IgD-negative memory B cell (primary cell): ENCODE measurements around the gene MAJIN. TPM values are rescaled to one million over a fixed set of nuclear protein-coding genes. Genes with fewer than 3 reads are reported as not detected.

Source experiments
- H3K27ac Mint-ChIP-seq, 3 donors: one replicate each; pipeline ENCODE4 v1.8.0; 2020 to 2022; ENCODE audit warnings: mild to moderate bottlenecking in 3 of 3, mixed read lengths in 3 of 3, moderate library complexity in 1 of 3
- H3K27me3 Mint-ChIP-seq: one replicate; pipeline ENCODE4 v1.8.0; 2021; ENCODE audit warnings: mixed read lengths
- H3K36me3 Mint-ChIP-seq: one replicate; pipeline ENCODE4 v1.8.0; 2020; ENCODE audit warnings: mild to moderate bottlenecking, mixed read lengths
- H3K4me1 Mint-ChIP-seq, 3 donors: one replicate each; pipeline ENCODE4 v1.8.0; 2020 to 2022; ENCODE audit warnings: mixed read lengths in 3 of 3, mild to moderate bottlenecking in 1 of 3
- H3K4me3 Mint-ChIP-seq, 4 donors: one replicate each; pipeline ENCODE4 v1.8.0; 2020 to 2022; ENCODE audit warnings: mild to moderate bottlenecking in 4 of 4, mixed read lengths in 4 of 4, moderate library complexity in 3 of 4
- H3K9me3 Mint-ChIP-seq, 3 donors: one replicate each; pipeline ENCODE4 v1.8.0; 2020 to 2021; ENCODE audit warnings: mixed read lengths in 3 of 3, mild to moderate bottlenecking in 1 of 3
- polyA plus RNA-seq: library from polyadenylated mRNA; unstranded; fragments of 300-500 nt; fragmentation: Illumina TruSeq; gene quantifications from one replicate; pipeline ENCODE4 v1.2.3, GENCODE V29; 2021

Gene MAJIN
- polyA plus RNA-seq, 1 donor from 2014 or later = 0.39 TPM

- H3K9me3 Mint-ChIP-seq = no peaks in the 10 kb centered on the region
- no peaks in the 10 kb centered on the region for H3K36me3 Mint-ChIP-seq
- H3K27me3 Mint-ChIP-seq = no peaks in the 10 kb centered on the region
- H3K4me3 Mint-ChIP-seq = peak within 1 kb of the TSS; percentile 82 to 96 (median 89)
- peak within 1 kb of the TSS; percentile 47 to 96 (median 90) for H3K27ac Mint-ChIP-seq
- peaks cover 16 to 26% (median 21%) of the 10 kb centered on the region in 3 donors for H3K4me1 Mint-ChIP-seq
These were observed 54.9 kb downstream of the MAJIN start, which contains the start of gene ATG2A for GRCh38 chr11:64916775-64917662. TSS of gene ATG2A (minus strand) at chr11:64917209. CDS start at chr11:64917135, 74 bp downstream.

DNA sequence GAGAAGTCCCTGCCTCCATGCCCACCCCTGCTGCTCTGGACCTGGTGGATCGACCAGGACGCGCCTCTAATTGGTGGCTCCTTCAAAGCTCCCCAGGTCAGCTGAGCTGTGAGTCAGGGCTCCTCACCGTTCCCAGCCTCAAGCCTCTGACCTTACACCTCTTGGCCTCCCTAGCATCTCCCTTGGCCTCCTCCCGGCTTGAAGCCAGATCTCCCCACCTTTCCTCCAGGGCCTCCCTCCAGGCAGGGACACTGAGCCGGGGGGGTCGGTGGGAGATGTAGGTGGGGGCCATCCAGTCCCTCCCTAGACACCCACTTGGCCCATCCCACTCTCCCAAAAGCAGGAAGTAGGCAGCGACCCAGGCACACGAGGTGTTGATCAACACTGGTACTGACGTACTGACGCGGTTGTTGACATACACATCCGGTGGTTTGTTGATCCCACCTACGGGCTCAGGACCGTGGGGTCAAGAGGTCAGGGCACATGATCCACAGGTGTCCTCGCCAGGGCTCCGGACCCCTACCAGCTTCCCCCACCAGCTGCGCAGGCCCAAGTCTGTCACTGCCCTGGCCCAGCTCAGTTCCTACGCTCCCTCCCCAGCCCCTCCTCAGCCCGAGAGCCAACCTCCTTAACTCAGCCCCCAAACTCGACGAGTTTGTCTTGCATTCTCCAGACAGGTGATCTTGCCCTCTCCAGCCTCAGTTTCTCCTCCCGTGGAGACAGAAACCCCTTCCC, 55.7 kb downstream of the MAJIN start:
- no peaks in the 10 kb centered on the region for H3K27me3 Mint-ChIP-seq
- peak overlapping the region; percentile 47 to 96 (median 81) for H3K27ac Mint-ChIP-seq
- peaks cover 16 to 27% (median 21%) of the 10 kb centered on the region in 3 donors for H3K4me1 Mint-ChIP-seq
- H3K36me3 Mint-ChIP-seq = no peaks in the 10 kb centered on the region
- no peaks in the 10 kb centered on the region for H3K9me3 Mint-ChIP-seq
- peak overlapping the region; percentile 82 to 96 (median 89) for H3K4me3 Mint-ChIP-seq

- peaks cover 16 to 27% (median 21%) of the 10 kb centered on the region in 3 donors for H3K4me1 Mint-ChIP-seq
- H3K27me3 Mint-ChIP-seq = no peaks in the 10 kb centered on the region
- peak overlapping the region; percentile 9 to 96 (median 47) for H3K27ac Mint-ChIP-seq
- H3K9me3 Mint-ChIP-seq = no peaks in the 10 kb centered on the region
- H3K36me3 Mint-ChIP-seq = no peaks in the 10 kb centered on the region
- peak overlapping the region; percentile 82 to 96 (median 89) for H3K4me3 Mint-ChIP-seq
These were observed 56.5 kb downstream of the MAJIN start for GRCh38 chr11:64915376-64915887.

DNA sequence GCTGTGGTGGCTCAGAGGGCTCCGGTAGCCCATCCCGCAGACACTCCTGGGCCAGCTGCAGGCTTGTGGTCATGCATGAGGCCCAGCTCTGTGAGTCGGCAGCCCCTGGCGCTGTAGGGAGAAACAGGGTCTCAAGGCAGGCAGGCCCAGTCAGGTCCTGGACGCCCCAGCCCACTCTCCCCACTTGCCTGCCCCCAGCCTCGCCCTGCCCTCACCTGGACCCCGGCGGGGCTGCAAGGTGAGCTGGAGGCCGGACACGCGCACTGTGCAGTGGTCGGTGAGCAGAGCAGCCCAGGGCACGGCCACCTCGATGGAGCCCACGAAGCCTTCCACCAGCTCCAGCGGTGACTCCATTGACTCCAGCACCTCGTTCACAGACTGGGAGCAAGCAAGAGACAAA, 57.8 kb downstream of the MAJIN start:
- no peaks in the 10 kb centered on the region for H3K9me3 Mint-ChIP-seq
- no peaks in the 10 kb centered on the region for H3K27me3 Mint-ChIP-seq
- no peaks in the 10 kb centered on the region for H3K36me3 Mint-ChIP-seq
- peak overlapping the region in 1 of 4 donors; percentile 52 for H3K4me3 Mint-ChIP-seq
- peaks cover 16 to 27% (median 21%) of the 10 kb centered on the region in 3 donors for H3K4me1 Mint-ChIP-seq
- H3K27ac Mint-ChIP-seq = no peak overlapping the region

DNA sequence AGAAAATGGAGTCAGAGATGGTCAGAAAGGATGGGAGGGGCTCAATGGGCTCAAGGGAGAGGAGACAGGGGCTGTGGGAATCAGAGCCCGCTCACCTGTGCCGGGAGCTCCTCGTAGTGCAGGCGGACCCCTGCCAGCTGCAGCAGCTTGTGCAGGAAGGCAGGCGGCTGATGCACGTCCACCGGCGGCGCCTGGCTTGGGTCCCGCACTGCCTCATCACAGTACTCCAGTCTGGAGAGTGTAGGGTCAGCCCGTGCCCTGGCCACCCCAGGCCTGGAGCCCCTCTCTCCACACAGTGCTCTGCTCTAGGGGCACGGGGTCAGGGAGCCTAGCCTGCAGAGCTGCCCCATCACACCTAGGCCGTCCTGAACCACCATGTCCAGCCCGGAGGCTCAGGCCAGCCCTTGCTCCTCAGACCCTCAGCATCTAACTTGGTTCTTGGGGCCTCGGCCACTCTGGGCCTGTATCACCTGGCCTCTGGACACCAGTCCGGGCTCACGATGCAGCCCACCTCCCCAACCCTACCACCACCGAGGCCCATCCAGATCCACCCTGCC, 58.7 kb downstream of the MAJIN start:
- no peaks in the 10 kb centered on the region for H3K36me3 Mint-ChIP-seq
- H3K9me3 Mint-ChIP-seq = no peaks in the 10 kb centered on the region
- H3K4me1 Mint-ChIP-seq = peaks cover 16 to 25% (median 21%) of the 10 kb centered on the region in 3 donors

GRCh38 chr11:64911689-64912088, 60.2 kb downstream of the MAJIN start:
- Mint-ChIP-seq H3K36me3 (no peaks in the 10 kb centered on the region), H3K4me1 (peaks cover 6 to 12% (median 9%) of the 10 kb centered on the region in 3 donors), H3K4me3 (peak overlapping the region in 1 of 4 donors; percentile 60), H3K9me3 (no peaks in the 10 kb centered on the region), H3K27me3 (no peaks in the 10 kb centered on the region), H3K27ac (peak overlapping the region in 1 of 3 donors; percentile 42)

More for the DNA sequence above, 58.7 kb downstream of the MAJIN start:
- Mint-ChIP-seq H3K4me3 (no peak overlapping the region), H3K27me3 (no peaks in the 10 kb centered on the region), H3K27ac (no peak overlapping the region)

- Mint-ChIP-seq H3K27ac (peak overlapping the region in 1 of 3 donors; percentile 42), H3K4me3 (peak overlapping the region in 1 of 4 donors; percentile 60), H3K27me3 (no peaks in the 10 kb centered on the region)
These were observed 60.8 kb downstream of the MAJIN start for GRCh38 chr11:64911142-64911541.

GRCh38 chr11:64910451-64911093, 61.3 kb downstream of the MAJIN start:
- Mint-ChIP-seq H3K27me3 (no peaks in the 10 kb centered on the region), H3K27ac (no peak overlapping the region), H3K36me3 (no peaks in the 10 kb centered on the region), H3K4me1 (peaks cover 0 to 1% (median 0%) of the 10 kb centered on the region in 3 donors), H3K9me3 (no peaks in the 10 kb centered on the region), H3K4me3 (no peak overlapping the region)

More at GRCh38 chr11:64911142-64911541, 60.8 kb downstream of the MAJIN start:
- Mint-ChIP-seq H3K36me3 (no peaks in the 10 kb centered on the region), H3K4me1 (peaks cover 5 to 7% (median 6%) of the 10 kb centered on the region in 3 donors), H3K9me3 (no peaks in the 10 kb centered on the region)

- H3K4me1 Mint-ChIP-seq = peaks cover 0 to 1% (median 0%) of the 10 kb centered on the region in 3 donors
- no peak overlapping the region for H3K27ac Mint-ChIP-seq
- H3K9me3 Mint-ChIP-seq = no peaks in the 10 kb centered on the region
- H3K4me3 Mint-ChIP-seq = no peak overlapping the region
- no peaks in the 10 kb centered on the region for H3K36me3 Mint-ChIP-seq
- no peaks in the 10 kb centered on the region for H3K27me3 Mint-ChIP-seq
These were observed 62.1 kb downstream of the MAJIN start for GRCh38 chr11:64909653-64910343.

- Mint-ChIP-seq H3K36me3 (no peaks in the 10 kb centered on the region), H3K27me3 (no peaks in the 10 kb centered on the region), H3K4me3 (no peak overlapping the region), H3K9me3 (no peaks in the 10 kb centered on the region), H3K27ac (no peak overlapping the region), H3K4me1 (peaks cover 0 to 1% (median 0%) of the 10 kb centered on the region in 3 donors)
These were observed 63.1 kb downstream of the MAJIN start for GRCh38 chr11:64908766-64909165.

- H3K9me3 Mint-ChIP-seq = no peaks in the 10 kb centered on the region
- no peaks in the 10 kb centered on the region for H3K36me3 Mint-ChIP-seq
- H3K4me1 Mint-ChIP-seq = no peaks in the 10 kb centered on the region
- no peaks in the 10 kb centered on the region for H3K27me3 Mint-ChIP-seq
- H3K4me3 Mint-ChIP-seq = no peak overlapping the region
- no peak overlapping the region for H3K27ac Mint-ChIP-seq
These were observed 65.6 kb downstream of the MAJIN start for GRCh38 chr11:64906314-64906635.

DNA sequence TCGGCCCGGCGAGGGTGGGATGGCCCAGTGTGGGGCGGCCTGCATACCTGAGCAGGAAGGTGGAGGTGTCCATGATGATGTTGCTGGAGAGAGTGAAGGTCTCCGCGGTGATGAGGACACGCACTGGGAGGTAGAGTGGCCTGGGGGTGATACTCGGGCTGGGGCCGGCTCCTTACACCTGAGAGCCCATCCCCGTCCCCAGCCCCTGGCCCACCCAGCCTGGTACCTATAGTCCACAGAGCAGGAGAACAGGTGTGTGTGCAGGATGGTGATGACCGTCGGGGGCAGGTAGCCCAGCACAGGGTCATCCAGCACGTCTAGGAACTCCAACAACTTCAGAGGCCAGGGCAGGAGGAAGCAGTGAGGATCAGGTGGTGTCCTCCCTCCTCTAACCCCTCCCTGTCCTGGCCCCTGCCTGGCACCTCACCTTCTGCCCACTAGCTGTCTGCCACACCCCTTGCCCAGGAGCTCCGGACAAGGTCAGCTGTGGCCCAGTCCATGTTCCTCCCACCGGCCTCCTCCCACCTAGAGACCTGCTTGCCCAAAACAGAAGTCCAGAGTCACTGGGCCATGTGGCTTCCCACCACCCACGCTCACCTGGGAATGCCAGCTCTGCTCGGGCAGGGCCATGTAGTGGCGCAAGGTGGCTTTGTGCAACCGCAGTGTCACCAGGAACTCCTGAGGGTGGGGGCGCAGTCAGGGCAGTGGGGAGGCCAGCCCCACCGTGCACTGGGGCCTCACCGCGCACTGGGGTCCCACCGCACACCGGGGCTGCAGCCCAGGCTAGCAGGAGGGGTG, 66.2 kb downstream of the MAJIN start:
- Mint-ChIP-seq H3K36me3 (peaks cover 1% of the 10 kb centered on the region), H3K27ac (no peak overlapping the region), H3K9me3 (no peaks in the 10 kb centered on the region), H3K4me1 (no peaks in the 10 kb centered on the region), H3K4me3 (no peak overlapping the region), H3K27me3 (no peaks in the 10 kb centered on the region)

DNA sequence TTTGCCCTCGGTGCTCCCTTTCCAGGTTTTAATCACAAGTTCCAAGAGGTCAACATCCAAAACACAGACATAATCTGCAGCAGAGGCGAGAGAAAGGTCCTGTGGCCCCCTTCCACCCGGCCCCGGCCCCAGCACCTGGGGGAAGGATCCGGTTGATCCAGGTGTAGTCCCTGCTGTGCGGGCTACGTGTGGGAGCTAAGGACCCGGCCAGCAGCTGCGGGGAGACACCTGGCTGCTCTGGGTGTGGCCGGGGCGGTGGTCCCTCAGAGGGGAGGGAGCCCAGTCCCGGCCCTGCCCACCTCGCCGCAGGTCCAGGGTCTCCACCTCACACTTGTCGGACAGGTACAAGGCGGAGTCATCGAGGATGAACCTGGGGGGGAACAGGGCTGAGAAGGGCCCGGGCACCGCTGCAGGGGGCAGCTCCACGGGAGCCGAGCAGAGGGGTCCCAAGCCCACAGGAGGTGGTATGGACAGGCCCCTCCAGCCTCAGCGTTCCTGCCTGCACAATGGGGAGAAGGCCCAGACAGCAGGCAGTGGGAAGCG, 68.5 kb downstream of the MAJIN start:
- Mint-ChIP-seq H3K27ac (no peak overlapping the region), H3K9me3 (no peaks in the 10 kb centered on the region), H3K4me3 (no peak overlapping the region), H3K4me1 (peaks cover 3 to 5% (median 4%) of the 10 kb centered on the region in 3 donors), H3K27me3 (no peaks in the 10 kb centered on the region), H3K36me3 (peaks cover 1% of the 10 kb centered on the region)
